Measurements from ENCODE around the gene KPNA1. TPM values are rescaled to one million over a fixed set of nuclear protein-coding genes. Genes with fewer than 3 reads are reported as not detected.
A peak's percentile ranks its signal among the peaks of the same experiment; 100 is the strongest.

The KPNA1 gene
- total RNA-seq (2014; rRNA removed; shearing (Covaris generic)): 26.5 and 28.9 TPM in 2 replicates
- 22.8 and 23.5 TPM in 2 replicates for polyA plus RNA-seq (2014; cell fraction: nucleus; rRNA removed)

GRCh38 chr3:122514123-122515019 lies at the start of gene KPNA1:
KPNA1 (minus strand) TSS chr3:122514939; CDS start chr3:122496565, 18,374 bp downstream.
- peak; percentile 78 for DNase-seq (ENCODE audit: extremely low read depth, low read depth)

GRCh38 chr3:122564155-122564912 lies 49.6 kb upstream of the KPNA1 start, which contains the start of the genes DTX3L and PARP9:
DTX3L (plus strand) TSS chr3:122564338; CDS start chr3:122564427, 89 bp downstream.
PARP9 (minus strand) TSS chr3:122564300; CDS start chr3:122559620, 4,680 bp downstream.
- peak; percentile 39 for DNase-seq (ENCODE audit: extremely low read depth, low read depth)

GRCh38 chr3:122563717-122564025 lies 48.9 kb upstream of the KPNA1 start:
- no peak for DNase-seq (ENCODE audit: extremely low read depth, low read depth)

- no peak for DNase-seq (ENCODE audit: extremely low read depth, low read depth)
Observed at GRCh38 chr3:122562923-122563716, 48.4 kb upstream of the KPNA1 start.

- peak; percentile 34 for DNase-seq (ENCODE audit: extremely low read depth, low read depth)
Observed at GRCh38 chr3:122560680-122561079, 45.9 kb upstream of the KPNA1 start.

GRCh38 chr3:122559906-122560305 lies 45.2 kb upstream of the KPNA1 start:
- no peak for DNase-seq (ENCODE audit: extremely low read depth, low read depth)

- no peak for DNase-seq (ENCODE audit: extremely low read depth, low read depth)
Observed at GRCh38 chr3:122558605-122559004, 43.9 kb upstream of the KPNA1 start.

GRCh38 chr3:122557356-122557755 lies 42.6 kb upstream of the KPNA1 start:
- no peak for DNase-seq (ENCODE audit: extremely low read depth, low read depth)

GRCh38 chr3:122555275-122556071 lies 40.7 kb upstream of the KPNA1 start:
- no peak for DNase-seq (ENCODE audit: extremely low read depth, low read depth)

- DNase-seq (ENCODE audit: extremely low read depth, low read depth): no peak
Observed at GRCh38 chr3:122553171-122553570, 38.4 kb upstream of the KPNA1 start.

- DNase-seq (ENCODE audit: extremely low read depth, low read depth): no peak
Observed at GRCh38 chr3:122548619-122549018, 33.9 kb upstream of the KPNA1 start.

GRCh38 chr3:122548076-122548475 lies 33.3 kb upstream of the KPNA1 start:
- no peak for DNase-seq (ENCODE audit: extremely low read depth, low read depth)

GRCh38 chr3:122546151-122546550 lies 31.4 kb upstream of the KPNA1 start:
- DNase-seq (ENCODE audit: extremely low read depth, low read depth): no peak

GRCh38 chr3:122538956-122539490 lies 24.3 kb upstream of the KPNA1 start:
- no peak for DNase-seq (ENCODE audit: extremely low read depth, low read depth)

GRCh38 chr3:122536632-122537001 lies 21.9 kb upstream of the KPNA1 start:
- DNase-seq (ENCODE audit: extremely low read depth, low read depth): no peak

- DNase-seq (ENCODE audit: extremely low read depth, low read depth): no peak
Observed at GRCh38 chr3:122535964-122536631, 21.4 kb upstream of the KPNA1 start.

- peak; percentile 41 for DNase-seq (ENCODE audit: extremely low read depth, low read depth)
Observed at GRCh38 chr3:122533931-122534334, 19.2 kb upstream of the KPNA1 start.

- no peak for DNase-seq (ENCODE audit: extremely low read depth, low read depth)
Observed at GRCh38 chr3:122533480-122533879, 18.7 kb upstream of the KPNA1 start.

- DNase-seq (ENCODE audit: extremely low read depth, low read depth): no peak
Observed at GRCh38 chr3:122530164-122530563, 15.4 kb upstream of the KPNA1 start.
